GDM1 (cell line): ENCODE data around the gene SGIP1.
A peak's percentile ranks its signal among the peaks of the same experiment; 100 is the strongest.

Source experiments
- DNase-seq: peaks from one replicate; lab custom pipeline; 2025; lab: John Stamatoyannopoulos, UW

The SGIP1 gene, protein sequence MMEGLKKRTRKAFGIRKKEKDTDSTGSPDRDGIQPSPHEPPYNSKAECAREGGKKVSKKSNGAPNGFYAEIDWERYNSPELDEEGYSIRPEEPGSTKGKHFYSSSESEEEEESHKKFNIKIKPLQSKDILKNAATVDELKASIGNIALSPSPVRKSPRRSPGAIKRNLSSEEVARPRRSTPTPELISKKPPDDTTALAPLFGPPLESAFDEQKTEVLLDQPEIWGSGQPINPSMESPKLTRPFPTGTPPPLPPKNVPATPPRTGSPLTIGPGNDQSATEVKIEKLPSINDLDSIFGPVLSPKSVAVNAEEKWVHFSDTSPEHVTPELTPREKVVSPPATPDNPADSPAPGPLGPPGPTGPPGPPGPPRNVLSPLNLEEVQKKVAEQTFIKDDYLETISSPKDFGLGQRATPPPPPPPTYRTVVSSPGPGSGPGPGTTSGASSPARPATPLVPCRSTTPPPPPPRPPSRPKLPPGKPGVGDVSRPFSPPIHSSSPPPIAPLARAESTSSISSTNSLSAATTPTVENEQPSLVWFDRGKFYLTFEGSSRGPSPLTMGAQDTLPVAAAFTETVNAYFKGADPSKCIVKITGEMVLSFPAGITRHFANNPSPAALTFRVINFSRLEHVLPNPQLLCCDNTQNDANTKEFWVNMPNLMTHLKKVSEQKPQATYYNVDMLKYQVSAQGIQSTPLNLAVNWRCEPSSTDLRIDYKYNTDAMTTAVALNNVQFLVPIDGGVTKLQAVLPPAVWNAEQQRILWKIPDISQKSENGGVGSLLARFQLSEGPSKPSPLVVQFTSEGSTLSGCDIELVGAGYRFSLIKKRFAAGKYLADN

DNA sequence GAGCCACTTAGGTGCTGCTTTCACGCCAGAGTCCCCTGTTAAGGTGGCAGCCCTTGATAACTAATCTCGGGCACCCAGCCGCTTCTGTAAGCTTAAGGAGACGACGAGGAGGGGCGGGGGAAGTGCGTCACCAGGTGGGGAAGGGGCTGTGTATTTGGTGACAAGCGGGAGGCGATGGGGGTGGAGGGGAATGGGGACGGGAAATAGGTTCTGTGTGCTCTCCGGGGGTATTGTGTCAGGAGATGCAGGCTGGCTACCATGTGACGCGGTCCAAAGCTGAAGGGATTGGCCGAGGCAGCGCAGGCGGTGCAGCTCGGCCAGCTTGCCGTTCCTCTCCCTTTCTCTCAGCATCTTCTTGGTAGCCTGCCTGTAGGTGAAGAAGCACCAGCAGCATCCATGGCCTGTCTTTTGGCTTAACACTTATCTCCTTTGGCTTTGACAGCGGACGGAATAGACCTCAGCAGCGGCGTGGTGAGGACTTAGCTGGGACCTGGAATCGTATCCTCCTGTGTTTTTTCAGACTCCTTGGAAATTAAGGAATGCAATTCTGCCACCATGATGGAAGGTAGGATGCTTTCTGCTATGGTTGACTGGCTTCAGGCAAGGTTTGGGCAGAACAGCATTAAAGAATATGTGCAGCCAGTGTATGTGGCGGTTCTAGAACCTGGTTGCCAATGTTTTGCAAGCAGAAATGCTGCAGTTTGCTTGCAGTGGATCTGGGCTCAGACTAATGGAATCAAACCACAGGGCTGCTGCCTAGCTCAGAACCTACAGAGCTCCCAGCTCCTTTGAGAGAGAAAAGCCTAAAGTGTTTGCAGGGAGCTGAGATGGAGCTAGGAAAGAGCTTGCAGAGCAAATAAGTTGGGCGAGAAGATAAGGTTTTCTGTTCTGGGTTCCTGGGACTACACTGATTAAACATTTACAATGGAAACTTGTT is at the start of gene SGIP1:
TSS of gene SGIP1 (plus strand) at position 350 of the 937 bp plus-strand sequence. CDS start at position 556, 206 bp downstream.
- DNase-seq, result no peak

DNA sequence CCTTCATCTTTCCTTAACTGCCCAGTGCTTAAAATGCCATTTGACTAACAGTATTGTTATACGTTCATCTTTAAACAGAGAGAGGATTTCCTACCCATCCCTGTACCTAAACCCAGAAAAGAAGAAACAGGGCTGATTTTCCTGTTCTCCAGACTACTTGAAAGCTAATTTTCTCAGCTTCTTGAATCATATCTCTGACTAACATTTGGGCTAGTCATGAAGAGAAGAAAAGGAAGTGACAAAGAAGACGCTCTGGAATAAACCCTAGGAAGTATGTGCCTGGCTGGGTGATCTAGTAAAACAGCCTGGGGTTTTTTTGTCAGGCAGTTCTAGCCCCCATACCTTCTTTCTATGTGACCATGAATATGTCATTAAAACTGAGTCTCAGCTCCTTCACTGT is 44.8 kb upstream of the SGIP1 start:
- DNase-seq, result no peak

DNA sequence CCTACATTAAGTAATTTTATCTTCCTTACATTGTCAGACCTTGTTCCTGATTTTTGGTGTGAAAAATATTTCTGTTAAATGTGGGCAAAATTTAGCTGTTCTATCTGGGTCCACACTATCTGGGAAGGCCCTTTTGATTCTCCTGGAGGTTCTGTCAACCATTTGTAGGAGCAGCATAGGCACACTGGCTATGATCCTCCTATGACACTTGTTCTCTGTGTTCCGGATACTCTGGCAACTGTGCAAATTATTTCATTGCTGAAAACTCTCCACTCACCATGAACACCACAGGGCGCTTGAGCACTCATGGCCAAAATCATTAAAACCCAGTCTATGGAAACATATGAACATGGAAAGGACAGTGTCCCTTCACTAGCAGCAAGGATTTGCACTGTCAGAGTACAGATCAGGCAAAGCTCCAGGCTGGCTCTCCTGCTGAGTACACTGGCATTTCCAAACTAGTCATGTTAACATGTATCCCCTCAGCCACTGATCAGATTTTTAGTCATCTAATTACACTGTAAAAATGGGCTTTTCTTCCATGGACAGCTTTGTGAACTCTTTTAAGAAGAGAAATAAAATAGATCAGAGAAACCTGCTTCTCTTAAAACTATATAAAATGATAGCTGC is 43.9 kb upstream of the SGIP1 start:
- DNase-seq, result no peak

DNA sequence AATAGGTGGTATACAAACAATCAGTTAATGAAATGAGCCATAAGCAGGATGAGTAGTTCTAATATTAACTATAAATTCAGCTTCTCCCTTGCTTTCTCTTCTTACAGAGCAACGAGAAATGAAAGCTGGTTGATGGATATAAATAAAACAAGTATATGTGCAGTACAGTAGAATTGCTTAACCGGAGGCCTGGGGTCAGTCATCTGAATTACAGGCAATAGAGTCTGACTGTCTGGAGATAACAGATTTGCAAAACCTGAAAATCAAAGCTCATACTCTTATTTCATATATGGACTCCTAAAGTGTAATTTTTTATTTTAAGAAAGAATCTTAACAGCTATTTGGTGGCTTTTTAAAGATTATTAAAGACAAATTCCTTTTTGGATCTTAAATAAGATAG is 43.1 kb upstream of the SGIP1 start:
- no peak for DNase-seq

DNA sequence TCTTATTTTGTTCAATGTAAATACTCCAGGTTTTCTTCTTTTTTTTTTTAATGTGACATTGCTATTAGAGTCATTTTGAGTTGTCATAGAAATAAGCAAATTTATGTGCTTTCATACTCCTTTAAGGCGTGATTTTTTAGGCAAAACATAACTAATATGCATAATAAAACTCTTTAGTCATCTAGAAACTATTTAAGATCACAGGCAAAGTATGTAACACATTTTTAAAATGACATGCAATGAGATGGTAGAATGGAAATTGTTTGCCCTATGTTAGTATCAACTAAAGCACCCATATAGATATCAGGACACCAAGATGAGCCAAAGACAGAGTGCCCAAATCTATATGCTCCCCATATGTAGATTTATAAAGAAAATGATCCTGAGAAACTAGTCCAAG is 41.5 kb upstream of the SGIP1 start:
- DNase-seq, result no peak

DNA sequence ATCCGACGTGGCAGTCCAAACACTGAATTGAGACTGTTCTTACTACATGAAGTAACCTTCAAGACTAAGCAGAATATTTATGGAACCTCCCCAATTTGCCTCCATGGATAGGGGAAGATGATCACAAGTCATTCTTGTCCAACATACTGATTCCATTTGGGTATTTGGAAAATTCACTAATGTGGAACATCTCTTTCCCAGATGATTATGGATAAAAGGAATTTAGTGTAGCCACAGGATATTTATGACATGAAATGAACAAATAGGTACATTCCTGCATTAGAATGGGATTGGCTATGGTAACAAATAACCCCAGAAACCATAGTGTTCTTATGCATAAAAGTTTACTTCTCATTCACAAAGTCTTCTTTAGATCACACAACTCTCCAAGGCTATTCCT is 40.2 kb upstream of the SGIP1 start:
- DNase-seq, result no peak

DNA sequence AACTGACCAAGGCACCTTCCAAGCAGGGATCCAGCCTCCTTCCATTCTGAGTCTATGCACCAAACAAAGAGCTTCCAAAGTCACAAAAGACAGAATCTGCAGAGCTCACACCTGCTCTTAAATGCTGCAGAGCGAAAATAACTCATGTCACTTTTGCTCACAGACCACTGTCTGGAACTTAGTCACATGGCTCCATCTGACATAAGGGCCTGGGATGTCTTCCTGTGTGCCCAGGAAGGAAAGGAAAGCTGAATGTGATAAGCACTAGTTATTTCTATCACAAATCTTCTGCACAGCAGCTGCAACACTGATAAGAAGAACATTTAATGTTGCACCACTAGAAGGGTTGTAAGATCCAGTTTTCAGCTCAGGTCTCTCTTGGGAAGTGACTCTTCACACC is 39.5 kb upstream of the SGIP1 start:
- no peak for DNase-seq

DNA sequence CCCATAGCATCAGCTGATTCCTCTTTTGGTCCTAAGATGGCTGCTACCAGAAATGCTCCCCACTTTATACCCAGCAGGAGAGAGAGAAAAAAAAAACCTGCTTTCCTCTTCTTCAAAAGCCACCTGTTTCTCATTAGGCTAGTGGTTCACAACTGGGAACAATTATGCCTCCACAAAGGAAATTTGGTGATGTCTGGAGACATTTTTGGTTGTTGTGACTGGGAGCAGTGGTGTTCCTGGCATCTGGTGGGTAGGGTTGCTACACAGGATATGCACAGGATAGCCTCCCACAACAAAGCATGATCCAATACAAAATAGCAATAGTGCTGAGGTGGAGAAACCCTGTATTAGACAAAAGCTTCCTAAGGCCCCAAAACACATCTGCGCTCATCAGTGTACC is 38.5 kb upstream of the SGIP1 start:
- DNase-seq, result no peak

DNA sequence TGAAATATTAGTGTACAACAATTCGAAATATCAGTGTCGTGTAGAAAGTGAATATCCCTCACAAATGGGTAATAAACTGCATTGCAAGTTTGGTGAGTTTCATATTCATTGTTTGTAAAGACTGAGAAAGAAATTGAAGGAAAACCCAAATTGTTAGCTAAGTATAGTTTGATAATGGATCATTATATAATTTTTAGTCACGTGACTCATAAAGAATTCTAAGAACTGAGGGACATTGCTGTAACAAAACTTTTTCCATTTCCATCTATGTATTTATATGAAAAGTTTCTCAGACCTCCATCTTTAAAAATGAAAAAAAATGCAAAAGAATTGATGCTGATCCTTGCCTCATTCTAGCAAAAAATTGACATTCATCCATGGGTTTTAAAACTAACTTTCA is 36.0 kb upstream of the SGIP1 start:
- no peak for DNase-seq

DNA sequence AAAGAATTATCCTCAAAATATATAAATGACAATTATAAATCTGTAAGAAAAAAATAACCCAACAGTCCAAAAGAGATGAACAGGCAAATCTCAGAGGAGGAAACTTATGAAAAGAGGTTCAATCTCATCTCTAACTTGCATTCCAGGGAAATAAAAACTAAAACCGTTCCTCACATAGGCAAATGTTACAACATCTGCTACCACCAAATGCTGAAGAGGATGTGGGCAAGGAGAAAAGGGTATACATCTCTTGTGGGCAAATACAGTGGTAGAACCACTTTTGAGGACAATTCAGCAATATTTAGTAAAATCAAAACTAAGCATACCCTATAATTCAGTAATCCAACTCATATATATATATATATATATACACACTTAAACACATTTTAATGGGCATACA is 33.7 kb upstream of the SGIP1 start:
- no peak for DNase-seq

DNA sequence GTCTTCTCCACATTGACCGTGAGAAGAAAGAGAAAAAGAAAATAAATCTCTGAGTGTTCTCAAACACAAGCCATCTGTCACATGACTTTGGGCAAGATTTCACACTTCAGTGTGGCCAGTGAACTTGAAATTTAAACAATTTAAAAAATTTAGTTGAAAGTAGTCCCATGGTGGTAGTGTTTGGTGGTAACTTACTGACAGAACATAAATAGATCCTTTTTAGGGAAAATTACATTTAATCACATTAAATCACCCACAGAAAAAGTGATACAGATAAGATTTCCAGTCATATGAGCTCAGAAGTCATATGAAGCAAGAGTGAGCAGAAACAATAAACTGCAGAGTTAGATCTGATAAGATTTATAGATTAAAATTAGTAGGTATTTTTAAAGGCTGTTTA is 31.9 kb upstream of the SGIP1 start:
- DNase-seq, result no peak

DNA sequence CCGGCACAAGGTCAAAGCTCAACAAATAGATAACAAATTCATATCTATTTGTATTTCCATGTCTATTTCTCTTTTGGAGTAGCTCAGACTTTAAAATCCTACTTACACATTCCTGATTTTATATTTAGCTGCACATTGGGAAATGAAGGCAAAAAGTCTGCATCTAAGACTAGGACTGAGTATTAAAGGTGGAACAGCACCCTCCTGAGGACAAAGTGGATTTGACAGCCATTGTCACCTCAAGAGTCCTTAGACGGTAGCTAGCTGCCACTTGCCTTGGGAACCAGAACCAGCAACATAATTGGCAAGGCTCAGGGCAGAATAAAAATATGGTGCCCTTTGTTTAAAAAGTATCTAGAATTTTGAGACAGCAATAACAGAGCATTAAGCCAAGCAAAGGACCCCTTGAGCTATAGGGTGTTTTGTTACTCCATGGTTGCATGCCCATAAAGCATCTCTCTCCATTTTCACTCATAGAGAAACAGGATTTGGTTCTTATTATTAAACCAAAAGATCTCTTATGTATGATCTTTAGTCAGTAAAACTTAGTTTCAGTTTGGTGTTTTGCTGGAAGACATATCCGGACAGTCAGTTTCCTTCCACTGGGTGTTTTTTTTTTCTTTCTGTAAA is 30.0 kb upstream of the SGIP1 start:
- DNase-seq, result peak; percentile 55

DNA sequence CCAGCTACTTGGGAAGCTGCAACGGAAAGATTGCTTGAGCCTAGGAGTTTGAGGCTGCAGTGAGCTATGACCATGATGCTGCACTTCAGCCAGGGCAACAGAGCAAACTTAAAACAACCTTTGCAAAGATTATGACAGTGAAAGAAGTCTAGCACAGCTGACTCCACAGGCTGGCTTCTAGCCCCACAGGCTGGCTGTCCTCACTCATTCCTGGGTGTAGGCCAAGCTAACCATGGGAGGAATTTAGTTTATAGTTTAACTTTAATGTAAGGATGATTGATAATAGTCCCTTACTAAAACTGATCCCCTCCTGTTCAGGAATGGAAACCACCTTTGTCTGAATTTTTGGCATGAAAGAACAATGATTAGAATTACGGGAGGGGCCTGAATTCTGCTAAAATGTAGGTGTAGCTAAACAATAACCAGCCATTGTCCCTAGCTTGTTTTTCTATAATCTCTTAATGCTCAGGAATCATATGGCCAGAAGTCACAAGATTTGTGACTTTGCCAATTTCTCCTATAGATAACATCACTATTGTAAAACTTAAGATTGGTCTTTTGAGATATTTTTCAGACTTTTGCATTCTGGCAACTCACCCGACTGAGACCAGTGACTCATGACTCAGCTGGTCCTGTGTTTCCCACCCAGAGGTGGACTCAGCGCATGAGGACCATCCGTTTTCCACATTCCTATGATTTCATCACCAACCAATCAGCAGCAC is 28.1 kb upstream of the SGIP1 start:
- no peak for DNase-seq

DNA sequence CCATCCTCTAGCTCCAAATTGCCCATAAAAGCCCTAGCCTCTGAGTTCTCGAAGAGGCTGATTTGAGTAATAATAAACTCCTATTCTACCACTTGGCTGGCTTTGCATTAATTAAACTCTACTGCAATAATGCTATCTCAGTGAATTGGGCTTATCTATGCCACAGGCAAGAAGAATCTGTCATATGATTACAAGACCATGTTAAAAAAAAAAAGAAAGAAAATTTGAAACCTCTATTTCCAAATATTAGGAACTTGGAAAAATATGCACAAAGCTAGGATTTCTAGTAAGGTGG is 27.6 kb upstream of the SGIP1 start:
- DNase-seq, result no peak

DNA sequence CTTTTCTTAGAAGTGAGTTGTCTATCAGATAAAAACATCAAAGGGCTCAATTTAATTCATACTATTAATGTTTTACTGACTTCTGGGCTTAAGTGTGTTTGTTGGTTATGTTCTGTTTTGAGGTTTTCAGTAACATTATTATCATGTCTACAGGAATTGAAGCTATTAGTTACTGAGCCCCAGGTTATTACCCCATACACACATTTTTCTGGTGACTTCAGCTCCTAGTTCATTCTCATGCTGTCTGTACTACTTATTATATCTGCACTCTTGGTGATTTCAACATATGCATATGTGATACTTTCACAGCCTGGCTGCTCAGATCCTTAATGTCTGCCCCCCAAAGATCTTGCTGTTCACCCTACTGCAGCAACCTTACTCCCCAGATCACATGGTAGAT is 27.0 kb upstream of the SGIP1 start:
- DNase-seq, result no peak

DNA sequence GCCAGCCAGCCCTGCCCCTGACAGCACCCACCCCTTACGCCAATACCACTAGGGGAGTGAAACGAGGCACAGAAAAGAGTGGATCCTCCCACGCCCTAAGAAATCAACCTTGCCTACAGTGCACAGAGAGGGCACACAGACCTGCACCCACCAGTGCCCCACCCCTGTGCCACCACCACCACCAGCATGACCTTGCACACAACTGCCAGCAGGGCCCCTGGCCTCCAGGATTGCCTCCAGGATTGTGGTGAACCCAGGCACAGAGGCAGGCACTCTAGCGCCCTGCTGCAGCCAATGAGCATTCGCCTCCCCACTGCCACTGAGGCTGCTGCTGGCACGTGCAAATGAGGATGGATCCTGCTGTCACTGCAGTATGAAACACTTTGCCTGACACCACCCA is 23.5 kb upstream of the SGIP1 start:
- no peak for DNase-seq

DNA sequence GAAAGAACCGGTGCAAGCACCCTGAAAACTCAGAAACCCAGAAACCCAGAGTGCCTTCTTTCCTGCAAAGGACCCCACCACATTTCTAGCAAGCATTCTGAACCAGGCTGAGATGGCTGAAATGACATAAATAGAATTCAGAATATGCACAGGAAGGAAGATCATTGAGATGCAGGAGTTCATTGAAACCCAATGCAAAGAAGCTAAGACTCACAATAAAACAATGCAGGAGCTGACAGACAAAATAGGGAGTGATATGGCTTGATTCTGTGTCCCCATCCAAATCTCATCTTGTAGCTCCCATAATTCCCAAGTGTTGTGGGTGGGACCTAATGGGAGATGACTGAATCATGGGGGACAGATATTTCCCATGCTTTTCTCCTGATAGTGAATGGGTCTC is 22.8 kb upstream of the SGIP1 start:
- no peak for DNase-seq

DNA sequence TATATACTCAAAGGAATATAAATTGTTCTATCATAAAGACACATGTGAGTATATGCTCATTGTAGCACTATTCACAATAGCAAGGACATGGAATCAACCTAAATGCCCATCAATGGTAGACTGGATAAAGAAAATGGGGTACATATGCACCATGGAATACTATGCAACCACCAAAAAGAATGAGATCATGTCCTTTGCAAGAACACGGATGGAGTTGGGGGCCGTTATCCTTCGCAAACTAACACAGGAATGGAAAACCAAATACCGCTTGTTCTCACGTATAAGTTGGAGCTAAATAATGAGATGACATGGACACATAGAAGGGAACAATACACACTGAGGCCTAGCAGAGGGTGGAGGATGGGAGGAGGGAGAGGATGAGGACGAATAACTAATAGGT is 16.0 kb upstream of the SGIP1 start:
- no peak for DNase-seq

DNA sequence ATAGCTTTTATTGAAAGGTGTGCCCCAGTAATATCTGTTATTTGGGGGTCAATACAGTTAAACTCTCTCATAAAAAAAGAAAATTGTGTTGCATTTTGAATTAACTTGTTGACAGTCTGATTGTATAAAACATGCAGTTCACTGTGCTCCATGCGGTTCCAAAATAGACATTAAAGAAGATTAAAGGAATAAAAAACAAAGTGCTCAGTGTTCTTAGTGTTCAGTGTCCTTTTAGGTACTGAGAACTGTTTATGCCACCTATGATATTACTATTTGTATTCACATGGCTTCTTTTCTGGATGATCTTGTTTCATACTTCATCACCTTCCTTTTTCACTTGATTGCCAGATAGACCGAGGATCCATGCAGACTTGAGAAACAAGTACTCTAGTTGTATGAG is 15.3 kb upstream of the SGIP1 start:
- no peak for DNase-seq

DNA sequence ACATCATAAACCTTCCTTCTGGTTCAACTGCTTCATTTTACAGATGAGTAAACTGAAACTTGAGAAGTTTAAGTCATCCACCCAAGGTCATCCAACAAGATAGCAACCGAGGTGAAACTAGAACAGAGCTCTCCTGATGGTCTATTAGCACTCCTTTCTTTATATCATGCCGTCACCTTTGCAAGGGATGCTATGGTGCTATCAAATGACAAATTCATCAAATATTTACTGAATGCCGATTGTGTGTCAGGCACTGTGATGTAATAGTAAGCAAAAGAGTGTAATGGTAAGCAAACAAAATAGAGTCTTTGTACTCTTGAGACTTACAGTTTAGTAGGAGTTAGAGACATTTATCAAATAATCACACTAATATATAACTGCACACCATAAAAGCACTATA is 14.0 kb upstream of the SGIP1 start:
- DNase-seq, result no peak

DNA sequence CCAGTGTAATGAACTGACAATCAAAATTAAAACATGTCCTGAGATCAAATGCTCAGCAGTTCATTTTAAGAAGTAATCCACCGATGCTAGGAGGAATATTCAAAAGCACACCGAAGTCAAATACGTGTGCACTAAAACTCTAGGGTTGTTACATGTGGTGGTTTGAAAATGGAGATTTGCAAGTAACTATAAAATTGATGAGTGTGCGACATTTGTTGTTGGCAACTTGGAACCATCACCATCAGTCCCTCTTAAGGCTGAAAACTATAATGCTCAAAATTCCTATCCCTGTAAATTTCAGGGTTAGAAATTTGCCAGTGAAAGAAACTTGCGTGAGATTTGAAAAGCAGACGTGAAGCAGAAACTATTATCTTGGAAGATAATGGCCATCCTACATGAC is 13.3 kb upstream of the SGIP1 start:
- no peak for DNase-seq
